HCT116 (cell line): ENCODE data around the gene XYLT1. TPM values are rescaled to one million over a fixed set of nuclear protein-coding genes. Genes with fewer than 3 reads are reported as not detected.

Experiments used
- ATAC-seq: fragments of 200-7000 bp; cut with Tn5 transposase; 2 replicates; pipeline ENCODE4 v1.9.1; 2020; ENCODE audit warnings: mild to moderate bottlenecking, moderate library complexity
- BruUV-seq: library from RNA; stranded (reverse); fragments of 400-500 nt; replicated peaks from 2 replicates; lab custom pipeline; 2021; lab: Mats Ljungman, UMichigan
- CTCF ChIA-PET: fragments of 300-600 bp; sonication (Branson Sonifier 250); formaldehyde crosslinking; loops from one replicate; lab custom pipeline; 2021; ENCODE audit warnings: antibody characterized with exemption; lab: Charles Lee
- POLR2A ChIA-PET: fragments of 300-600, 350-600 bp; sonication (Branson Sonifier 250); formaldehyde crosslinking; loops from one replicate; lab custom pipeline; 2021; ENCODE audit warnings: antibody characterized with exemption; lab: Charles Lee
- RAD21 ChIA-PET, 2 experiments: fragments of 300-600 bp; sonication (Branson Sonifier 250); formaldehyde crosslinking; loops; one replicate each; lab custom pipeline; 2023; ENCODE audit warnings: low total read pairs in 2 of 2; ENCODE audit not compliant: uncharacterized antibody in 2 of 2, unreplicated experiment in 2 of 2, low non-redundant PET in 1 of 2; lab: Charles Lee
- DNase-seq: peaks from one replicate; pipeline ENCODE4 v3.0.0-alpha.2; 2010; ENCODE audit warnings: low read depth, low spot score
- H2AFZ ChIP-seq: fragments of 200-600 bp; shearing (Covaris generic), sonication (generic); 2 replicates; pipeline ENCODE4 v1.6.1; 2017; ENCODE audit warnings: low read depth, mixed run types, mixed read lengths, antibody characterized with exemption, low read length; ENCODE audit not compliant: poor library complexity, severe bottlenecking
- H3K27ac ChIP-seq: 2 replicates; pipeline ENCODE4 v1.5.1; 2012; ENCODE audit warnings: low read depth, low read length
- H3K27me3 ChIP-seq: fragments of 200-600 bp; sonication (generic); 2 replicates; pipeline ENCODE4 v1.6.1; 2016; ENCODE audit warnings: mixed run types, low read length, mixed read lengths; ENCODE audit not compliant: insufficient read depth
- H3K36me3 ChIP-seq, 2 experiments: fragments of 200-500 bp in 1 of 2; fragments of 200-600 bp in 1 of 2; sonication (Bioruptor generic) in 1 of 2; sonication (generic) in 1 of 2; 2 replicates each; pipeline versions ENCODE4 v1.5.1 to v1.6.1; 2014 to 2016; ENCODE audit warnings: low read length in 2 of 2, inconsistent platforms in 1 of 2, mixed read lengths in 1 of 2, mixed run types in 1 of 2; ENCODE audit not compliant: insufficient read depth in 2 of 2, control insufficient read depth in 1 of 2
- H3K4me1 ChIP-seq, 2 experiments: fragments of 200-600 bp in 1 of 2; sonication (generic) in 1 of 2; 2 replicates each; pipeline versions ENCODE4 v1.5.1 to v1.6.1; 2012 to 2017; ENCODE audit warnings: low read length in 2 of 2, inconsistent platforms in 1 of 2, mild to moderate bottlenecking in 1 of 2, mixed read lengths in 1 of 2, mixed run types in 1 of 2, moderate library complexity in 1 of 2; ENCODE audit not compliant: insufficient read depth in 2 of 2, control insufficient read depth in 1 of 2
- H3K4me2 ChIP-seq: fragments of 200-600 bp; sonication (generic); 2 replicates; pipeline ENCODE4 v1.6.1; 2017; ENCODE audit warnings: mixed run types, low read length, mixed read lengths
- H3K4me3 ChIP-seq, 2 experiments: fragments of 200-600 bp in 1 of 2; sonication (generic) in 1 of 2; replicated peaks in 1 of 2; 2 replicates each; pipeline ENCODE4 v1.5.1; 2011 to 2016; ENCODE audit warnings: low read length in 2 of 2, control low read depth in 1 of 2, low read depth in 1 of 2, mild to moderate bottlenecking in 1 of 2, mixed read lengths in 1 of 2, mixed run types in 1 of 2
- H3K79me2 ChIP-seq: fragments of 200-600 bp; sonication (generic); 2 replicates; pipeline ENCODE4 v1.6.1; 2017; ENCODE audit warnings: mild to moderate bottlenecking, mixed run types, low read length, moderate library complexity, mixed read lengths; ENCODE audit not compliant: insufficient read depth
- H3K9ac ChIP-seq: fragments of 200-600 bp; sonication (generic); 2 replicates; pipeline ENCODE4 v1.6.1; 2016; ENCODE audit warnings: low read length, mixed read lengths
- H3K9me2 ChIP-seq: fragments of 200-600 bp; sonication (generic), shearing (Covaris generic); 2 replicates; pipeline ENCODE4 v1.6.1; 2017; ENCODE audit warnings: mixed run types, mild to moderate bottlenecking, moderate library complexity; ENCODE audit not compliant: insufficient read depth
- H3K9me3 ChIP-seq, 2 experiments: fragments of 200-500 bp in 1 of 2; fragments of 200-600 bp in 1 of 2; sonication (Bioruptor generic) in 1 of 2; sonication (generic) in 1 of 2; 2 replicates each; pipeline ENCODE4 v1.6.1; 2014 to 2017; ENCODE audit warnings: low read length in 2 of 2, mixed read lengths in 2 of 2, inconsistent platforms in 1 of 2, low read depth in 1 of 2, mild to moderate bottlenecking in 1 of 2, mixed run types in 1 of 2, moderate library complexity in 1 of 2; ENCODE audit not compliant: control insufficient read depth in 1 of 2, insufficient read depth in 1 of 2
- H4K20me1 ChIP-seq: fragments of 200-600 bp; sonication (generic), shearing (Covaris generic); 2 replicates; pipeline ENCODE4 v1.6.1; 2017; ENCODE audit warnings: mixed run types, mild to moderate bottlenecking, moderate library complexity; ENCODE audit not compliant: insufficient read depth
- ATF3 ChIP-seq: IDR thresholded peaks from 2 replicates; pipeline ENCODE4 v1.6.1; 2012
- CBX3 ChIP-seq: IDR thresholded peaks from 2 replicates; pipeline ENCODE4 v1.6.1; 2012; ENCODE audit warnings: low read depth
- CEBPB ChIP-seq: IDR thresholded peaks from 2 replicates; pipeline ENCODE4 v1.6.1; 2012; ENCODE audit warnings: low read depth
- CTCF ChIP-seq, 3 experiments: fragments of 200-600 bp in 1 of 3; sonication (generic) in 1 of 3; IDR thresholded peaks in 2 of 3; conservative IDR thresholded peaks in 1 of 3; 2 replicates each; pipeline ENCODE4 v1.5.1; 2012 to 2017; ENCODE audit warnings: low read depth in 2 of 3, low read length in 2 of 3, antibody characterized with exemption in 1 of 3, borderline replicate concordance in 1 of 3, control low read depth in 1 of 3, mild to moderate bottlenecking in 1 of 3, mixed read lengths in 1 of 3, mixed run types in 1 of 3, moderate library complexity in 1 of 3; ENCODE audit not compliant: insufficient read depth in 1 of 3
- ELF1 ChIP-seq: IDR thresholded peaks from 2 replicates; pipeline ENCODE4 v1.6.1; 2012; ENCODE audit warnings: low read depth, borderline replicate concordance
- EZH2 ChIP-seq: fragments of 200-600 bp; sonication (generic); IDR thresholded peaks from 2 replicates; pipeline ENCODE4 v1.6.1; 2017; ENCODE audit warnings: antibody characterized with exemption, mixed run types
- EZH2phosphoT487 ChIP-seq: fragments of 200-600 bp; IDR thresholded peaks from 2 replicates; pipeline ENCODE4 v1.6.1; 2018; ENCODE audit warnings: antibody characterized with exemption, borderline replicate concordance
- FOSL1 ChIP-seq: IDR thresholded peaks from 2 replicates; pipeline ENCODE4 v1.6.1; 2012; ENCODE audit warnings: low read depth
- JUND ChIP-seq: IDR thresholded peaks from 2 replicates; pipeline ENCODE4 v1.6.1; 2012
- MAX ChIP-seq: IDR thresholded peaks from 2 replicates; pipeline ENCODE4 v1.6.1; 2012
- POLR2A ChIP-seq: IDR thresholded peaks from 2 replicates; pipeline ENCODE4 v1.7.0; 2011; ENCODE audit warnings: borderline replicate concordance; ENCODE audit not compliant: insufficient read depth, insufficient read length; ENCODE audit errors: extremely low read depth
- POLR2AphosphoS5 ChIP-seq: IDR thresholded peaks from 2 replicates; pipeline ENCODE4 v1.6.1; 2011; ENCODE audit warnings: mild to moderate bottlenecking, low read depth, low read length, moderate library complexity
- RAD21 ChIP-seq: IDR thresholded peaks from 2 replicates; pipeline ENCODE4 v1.6.1; 2012; ENCODE audit warnings: low read depth, mild to moderate bottlenecking
- SIN3A ChIP-seq: IDR thresholded peaks from 2 replicates; pipeline ENCODE4 v1.6.1; 2012; ENCODE audit warnings: low read depth
- SP1 ChIP-seq: IDR thresholded peaks from 2 replicates; pipeline ENCODE4 v1.6.1; 2012; ENCODE audit warnings: low read depth
- SRF ChIP-seq: IDR thresholded peaks from 2 replicates; pipeline ENCODE4 v1.6.1; 2012; ENCODE audit warnings: low read depth
- TCF7L2 ChIP-seq: IDR thresholded peaks from 2 replicates; pipeline ENCODE4 v1.7.0; 2011; ENCODE audit warnings: borderline replicate concordance, inconsistent platforms; ENCODE audit not compliant: insufficient read depth, insufficient read length; ENCODE audit errors: extremely low read depth
- ZBTB33 ChIP-seq: IDR thresholded peaks from 2 replicates; pipeline ENCODE4 v1.6.1; 2011; ENCODE audit warnings: mild to moderate bottlenecking, low read length, moderate library complexity; ENCODE audit not compliant: insufficient replicate concordance; ENCODE audit errors: extremely low read depth
- ZFX ChIP-seq: fragments of 450-650 bp; IDR thresholded peaks from 2 replicates; pipeline ENCODE4 v1.6.1; 2017
- ZNF274 ChIP-seq: fragments of 200-500 bp; sonication (Bioruptor generic); IDR thresholded peaks from 2 replicates; pipeline ENCODE4 v1.6.1; 2014; ENCODE audit warnings: mild to moderate bottlenecking, low read depth, low read length, inconsistent platforms
- intact Hi-C: fragments of 100-400 bp; cut with micrococcal nuclease; formaldehyde crosslinking; loops from 2 replicates; pipeline ENCODE4 v1.10.0; 2022
- total RNA-seq: library from RNA; stranded (reverse); gene quantifications from one replicate; pipeline ENCODE4 v1.2.1, GENCODE V29; 2021; ENCODE audit not compliant: unreplicated experiment

The XYLT1 gene
- total RNA-seq, 1 experiment from 2014 or later: 4.5 TPM

GRCh38 chr16:17457513-17457912, 13.2 kb downstream of the XYLT1 start:
- Histone ChIP-seq H3K9me3 (no peaks in the 10 kb centered on the region), H3K4me3 (no peak overlapping the region), H3K9me2 (no peaks in the 10 kb centered on the region), H3K27ac (no peak overlapping the region), H3K36me3 (no peaks in the 10 kb centered on the region), H3K79me2 (no peaks in the 10 kb centered on the region), H3K4me1 (no peaks in the 10 kb centered on the region), H3K9ac (no peak overlapping the region), H3K27me3 (no peaks in the 10 kb centered on the region), H3K4me2 (no peak overlapping the region), H2AFZ (no peak overlapping the region), H4K20me1 (no peaks in the 10 kb centered on the region)
- RAD21 ChIA-PET: no interaction called here
- POLR2A ChIA-PET: no interaction called here
- no peak for ATAC-seq
- CTCF ChIA-PET: interaction anchor here (0.5 kb wide), 1 partner anchor 342 kb away, joined by 3 read pairs; no protein-coding TSS in a partner anchor
- TF ChIP-seq POLR2AphosphoS5 (no peak), SRF (no peak), ZBTB33 (no peak), SIN3A (no peak), EZH2 (no peak), RAD21 (no peak), CTCF (IDR thresholded peaks at IDR 0.05 in 2 of 3, conservative IDR thresholded peaks at IDR 0.05 in 1 of 3; ENCODE audit: borderline replicate concordance in 1 of 3, insufficient read depth in 1 of 3, low read depth in 2 of 3, low read length in 2 of 3) (no peak), ZNF274 (no peak), TCF7L2 (no peak), JUND (no peak), SP1 (no peak), ELF1 (no peak), CEBPB (no peak), ZFX (no peak), MAX (no peak), EZH2phosphoT487 (no peak), ATF3 (no peak), FOSL1 (no peak), POLR2A (no peak), CBX3 (no peak)
- intact Hi-C loops: no loop called here
- DNase-seq: no peak
- no TSS peak for BruUV-seq
